Thyroid gland (tissue), 4 donors: ENCODE measurements around the gene MSLN.

Source experiments
- POLR2A ChIP-seq, 2 donors: fragments of 450-650 bp; IDR thresholded peaks; one replicate each; pipeline ENCODE4 v1.6.1; 2017; ENCODE audit warnings: antibody characterized with exemption in 2 of 2, mild to moderate bottlenecking in 2 of 2, moderate library complexity in 1 of 2
- TF ChIP-seq, protein P1 (sequence below), 6 experiments: fragments of 200-600 bp in 3 of 6; fragments of 450-650 bp in 3 of 6; sonication (generic) in 3 of 6; IDR thresholded peaks; one replicate each; pipeline ENCODE4 v1.5.1; 2016 to 2019; ENCODE audit warnings: antibody characterized with exemption in 6 of 6, mild to moderate bottlenecking in 2 of 6, inconsistent platforms in 1 of 6, moderate library complexity in 1 of 6

DNA sequence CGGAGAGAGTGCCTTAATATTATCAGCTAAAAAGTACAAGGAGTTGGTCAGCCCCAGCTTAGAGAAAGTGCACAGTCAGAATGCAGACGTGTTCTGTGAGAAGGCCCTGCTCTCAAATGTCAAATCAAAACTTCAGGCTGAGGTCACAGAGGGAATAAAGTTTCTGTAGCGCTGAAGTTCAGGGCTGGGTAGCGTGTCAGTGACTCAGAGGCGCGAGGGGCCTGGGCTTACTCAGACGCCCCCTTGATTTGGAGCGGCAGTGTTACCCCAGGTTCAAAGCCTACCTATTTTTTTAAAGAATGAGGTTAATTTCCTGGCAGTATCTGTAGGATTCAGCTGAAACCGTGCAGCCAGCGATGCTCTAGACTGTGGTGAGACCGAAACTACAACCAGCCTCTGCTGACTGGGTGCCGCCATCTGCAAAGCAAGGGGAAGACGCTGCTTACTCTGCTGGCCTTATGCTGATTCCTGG, 24.5 kb upstream of the MSLN start:
- TF ChIP-seq, protein P1, sequence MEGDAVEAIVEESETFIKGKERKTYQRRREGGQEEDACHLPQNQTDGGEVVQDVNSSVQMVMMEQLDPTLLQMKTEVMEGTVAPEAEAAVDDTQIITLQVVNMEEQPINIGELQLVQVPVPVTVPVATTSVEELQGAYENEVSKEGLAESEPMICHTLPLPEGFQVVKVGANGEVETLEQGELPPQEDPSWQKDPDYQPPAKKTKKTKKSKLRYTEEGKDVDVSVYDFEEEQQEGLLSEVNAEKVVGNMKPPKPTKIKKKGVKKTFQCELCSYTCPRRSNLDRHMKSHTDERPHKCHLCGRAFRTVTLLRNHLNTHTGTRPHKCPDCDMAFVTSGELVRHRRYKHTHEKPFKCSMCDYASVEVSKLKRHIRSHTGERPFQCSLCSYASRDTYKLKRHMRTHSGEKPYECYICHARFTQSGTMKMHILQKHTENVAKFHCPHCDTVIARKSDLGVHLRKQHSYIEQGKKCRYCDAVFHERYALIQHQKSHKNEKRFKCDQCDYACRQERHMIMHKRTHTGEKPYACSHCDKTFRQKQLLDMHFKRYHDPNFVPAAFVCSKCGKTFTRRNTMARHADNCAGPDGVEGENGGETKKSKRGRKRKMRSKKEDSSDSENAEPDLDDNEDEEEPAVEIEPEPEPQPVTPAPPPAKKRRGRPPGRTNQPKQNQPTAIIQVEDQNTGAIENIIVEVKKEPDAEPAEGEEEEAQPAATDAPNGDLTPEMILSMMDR (IDR thresholded peaks at IDR 0.05), result no peak
- no peak for TF ChIP-seq POLR2A (IDR thresholded peaks at IDR 0.05)
